ENCODE results near the gene TASP1. TPM values are rescaled to one million over a fixed set of nuclear protein-coding genes. Genes with fewer than 3 reads are reported as not detected.

Gene TASP1
- total RNA-seq, 1 experiment from 2014 or later: 10.8 TPM

GRCh38 chr20:13571662-13572061 is 67.1 kb downstream of the TASP1 start:
- no peak for DNase-seq (ENCODE audit: low spot score)

- DNase-seq (ENCODE audit: low spot score): no peak
Measured at GRCh38 chr20:13567663-13568062, 71.1 kb downstream of the TASP1 start.

- DNase-seq (ENCODE audit: low spot score): no peak
Measured at GRCh38 chr20:13563854-13564253, 74.9 kb downstream of the TASP1 start.

- DNase-seq (ENCODE audit: low spot score): no peak
Measured at GRCh38 chr20:13554706-13555105, 84.0 kb downstream of the TASP1 start.

GRCh38 chr20:13554076-13554475 is 84.7 kb downstream of the TASP1 start:
- DNase-seq (ENCODE audit: low spot score): no peak

- DNase-seq (ENCODE audit: low spot score): no peak
Measured at GRCh38 chr20:13552061-13552460, 86.7 kb downstream of the TASP1 start.

DNA sequence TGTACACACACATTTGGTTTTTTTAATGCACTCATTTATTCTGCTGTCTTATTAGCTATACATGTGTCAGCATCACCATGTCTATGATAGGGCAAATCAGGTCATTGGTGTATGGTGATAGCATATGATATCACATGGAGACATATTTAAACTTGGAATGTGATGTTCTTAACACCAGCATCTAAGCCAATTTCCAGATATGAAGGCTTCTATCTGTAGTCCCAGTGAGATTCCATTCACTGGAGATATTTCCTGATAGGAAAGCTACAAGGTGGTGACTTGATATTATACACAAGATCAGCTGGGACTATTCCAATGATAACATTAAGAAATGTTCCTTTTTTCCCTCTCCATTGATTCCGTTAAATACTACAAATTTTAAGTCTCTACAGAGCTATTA is 89.3 kb downstream of the TASP1 start:
- DNase-seq (ENCODE audit: low spot score): no peak

DNA sequence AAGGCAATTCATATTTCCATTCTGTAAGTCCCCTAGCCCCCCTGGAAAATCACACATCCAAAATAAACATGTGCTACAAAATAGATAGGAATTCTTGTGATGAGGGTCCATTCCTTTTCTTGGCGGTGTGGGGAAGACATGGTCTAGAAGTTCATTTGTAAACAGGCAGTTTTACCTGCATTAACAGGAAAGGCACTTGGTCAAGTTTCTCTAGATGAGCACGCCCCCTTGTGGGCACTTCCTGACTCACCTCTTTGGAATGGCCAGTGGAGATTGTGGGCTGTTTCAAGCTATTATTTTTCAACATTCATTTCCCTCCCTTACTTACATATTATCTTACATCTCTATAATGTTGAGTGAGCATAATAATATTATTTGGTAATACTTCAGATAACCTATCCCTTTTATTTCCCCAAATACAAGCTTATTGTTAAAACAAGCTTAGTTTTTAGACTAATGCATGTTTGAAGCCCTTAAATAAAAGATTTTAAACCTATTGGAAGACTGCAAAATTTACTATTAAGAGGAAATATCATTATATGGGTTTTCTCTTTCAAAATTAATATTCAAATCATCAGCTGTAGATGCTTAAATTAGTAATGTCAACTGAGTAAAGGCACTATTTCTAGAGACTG is 92.1 kb downstream of the TASP1 start:
- DNase-seq (ENCODE audit: low spot score): peak; percentile 71

GRCh38 chr20:13545790-13546189 is 92.9 kb downstream of the TASP1 start:
- no peak for DNase-seq (ENCODE audit: low spot score)

DNA sequence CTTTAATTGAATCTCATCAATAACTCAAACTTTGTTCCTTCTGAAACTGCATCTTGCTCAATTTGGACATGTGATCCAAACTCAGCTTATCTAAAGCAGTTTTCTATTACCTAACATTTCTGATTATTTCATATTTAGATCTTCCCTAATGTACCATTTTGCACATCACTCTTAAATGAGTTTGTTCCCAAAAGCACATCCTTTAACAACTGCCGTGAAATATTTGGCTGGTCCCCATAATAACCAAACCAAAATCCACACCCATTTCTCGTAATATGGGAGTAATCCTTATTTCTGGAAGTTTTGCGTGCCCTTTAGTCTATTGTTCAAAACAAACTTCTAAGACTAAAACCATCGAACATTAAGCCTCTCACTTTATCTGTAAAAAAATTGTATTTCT is 94.9 kb downstream of the TASP1 start:
- DNase-seq (ENCODE audit: low spot score): no peak

GRCh38 chr20:13535627-13536026 is 103.1 kb downstream of the TASP1 start:
- no peak for DNase-seq (ENCODE audit: low spot score)

- peak; percentile 31 for DNase-seq (ENCODE audit: low spot score)
Measured at GRCh38 chr20:13533946-13534345, 104.8 kb downstream of the TASP1 start.

DNA sequence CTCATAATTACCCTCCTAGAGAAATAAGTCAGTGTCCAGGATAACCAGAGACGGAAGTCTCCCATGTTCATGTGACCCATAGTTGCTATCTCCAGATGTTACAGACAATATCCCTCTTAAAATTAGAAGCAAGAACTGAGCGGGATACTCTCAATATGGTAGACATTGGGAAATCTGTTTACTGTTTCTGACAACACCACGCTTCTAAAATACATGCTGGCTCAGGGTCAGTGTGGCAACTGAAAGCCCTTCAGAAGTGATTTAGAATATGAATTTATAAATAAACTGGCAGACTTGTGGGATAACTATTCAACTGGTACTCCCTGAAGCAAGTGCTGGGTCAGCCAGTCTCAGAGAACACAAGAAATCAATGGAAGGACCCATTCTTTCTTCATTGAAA is 108.6 kb downstream of the TASP1 start:
- no peak for DNase-seq (ENCODE audit: low spot score)

- no peak for DNase-seq (ENCODE audit: low spot score)
Measured at GRCh38 chr20:13526551-13526950, 112.2 kb downstream of the TASP1 start.

DNA sequence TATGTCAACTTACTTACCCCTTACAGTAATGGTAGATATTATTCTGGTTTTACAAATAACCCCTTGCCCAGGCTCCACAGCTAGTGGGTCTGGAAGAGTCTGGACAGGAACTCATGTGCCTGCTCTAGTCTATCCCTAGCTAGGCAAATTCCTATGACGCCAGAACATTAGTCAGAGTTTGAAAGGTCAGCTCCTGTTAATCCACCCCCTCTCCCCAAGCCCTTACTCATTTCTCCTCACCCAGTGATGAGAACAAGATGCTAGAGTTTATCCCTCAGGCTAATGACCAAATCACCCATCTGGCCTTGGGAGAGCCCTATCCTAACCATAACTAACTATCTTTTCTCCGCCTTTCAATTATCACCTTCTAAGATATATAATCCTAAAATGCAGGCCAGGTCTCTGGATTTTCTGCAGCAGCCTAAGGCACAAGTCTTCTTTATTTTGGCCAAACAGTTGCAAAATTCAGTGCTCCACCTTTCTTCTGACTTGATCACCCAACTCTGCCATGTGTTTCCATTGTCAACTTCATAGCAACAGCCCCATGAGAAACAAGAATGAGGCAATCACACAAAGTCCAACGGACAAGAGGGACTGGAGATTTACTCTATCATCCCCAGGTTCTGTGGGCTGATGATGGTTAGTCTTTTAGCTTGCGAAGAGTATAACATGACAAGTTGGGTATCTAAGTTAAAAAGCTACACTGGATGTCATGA is 113.3 kb downstream of the TASP1 start:
- DNase-seq (ENCODE audit: low spot score): peak; percentile 24

GRCh38 chr20:13524339-13524738 is 114.4 kb downstream of the TASP1 start:
- DNase-seq (ENCODE audit: low spot score): no peak

GRCh38 chr20:13517831-13518230 is 120.9 kb downstream of the TASP1 start:
- no peak for DNase-seq (ENCODE audit: low spot score)

GRCh38 chr20:13515796-13516558 is 122.8 kb downstream of the TASP1 start:
- DNase-seq (ENCODE audit: low spot score): no peak

- DNase-seq (ENCODE audit: low spot score): no peak
Measured at GRCh38 chr20:13515291-13515690, 123.4 kb downstream of the TASP1 start.

- no peak for DNase-seq (ENCODE audit: low spot score)
Measured at GRCh38 chr20:13510837-13511488, 127.8 kb downstream of the TASP1 start.

DNA sequence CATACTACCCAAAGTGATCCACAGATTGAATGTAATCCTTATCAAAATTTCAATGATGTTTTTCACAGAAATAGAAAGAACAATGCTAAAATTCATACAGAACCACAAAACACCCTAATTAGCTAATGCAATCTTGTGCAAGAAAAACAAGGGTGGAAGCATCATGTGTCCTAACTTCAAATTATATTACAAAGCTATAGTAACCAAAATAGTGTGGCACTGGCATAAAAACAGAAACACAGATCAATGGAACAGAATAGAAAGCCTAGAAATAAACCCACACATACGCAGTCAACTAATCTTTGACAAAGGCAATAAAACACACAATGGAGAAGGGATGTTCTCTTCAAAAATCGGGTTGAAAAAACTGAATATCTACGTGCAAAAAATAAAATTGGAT is 131.1 kb downstream of the TASP1 start:
- no peak for DNase-seq (ENCODE audit: low spot score)

DNA sequence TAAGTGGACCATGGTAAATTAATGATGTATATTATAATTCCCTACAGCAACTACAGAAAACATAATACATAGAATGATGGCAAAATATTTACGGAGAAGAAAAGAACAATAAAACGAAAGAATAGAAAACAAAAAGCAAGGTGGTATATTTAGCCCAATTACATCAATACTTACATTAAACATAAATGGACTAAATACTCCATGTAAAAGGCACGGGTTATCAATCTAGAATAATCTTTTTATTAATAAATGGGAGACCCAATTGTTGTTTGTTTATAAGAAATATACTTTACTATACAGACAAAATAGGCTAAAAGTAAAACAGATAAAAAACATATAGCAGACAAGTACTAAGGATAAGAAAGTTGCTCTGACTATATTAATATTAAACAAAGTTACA is 137.2 kb downstream of the TASP1 start:
- no peak for DNase-seq (ENCODE audit: low spot score)

Data from H4 (cell line).